ENCODE data around the gene TPCN1. TPM values are rescaled to one million over a fixed set of nuclear protein-coding genes. Genes with fewer than 3 reads are reported as not detected.

Gene TPCN1
- polyA plus RNA-seq, 1 experiment: 10.9 TPM

- TF ChIP-seq CTCF (IDR thresholded peaks at IDR 0.05; ENCODE audit: low read depth, low read length): no peak
- CTCF ChIA-PET: interaction anchor here (0.6 to 1.1 kb wide), 3 partner anchors 14 to 665 kb away, joined by 3 to 8 read pairs (median 4); partner anchors contain the start of gene TPCN1
- peaks cover 2% of the 10 kb centered on the region for H3K9me3 ChIP-seq (ENCODE audit: control insufficient read depth, insufficient read depth, low read length)
- no peak overlapping the region for H3K4me3 ChIP-seq (ENCODE audit: low read depth, low read length)
- DNase-seq (ENCODE audit: low read depth, low spot score): no peak
- H3K27ac ChIP-seq (ENCODE audit: low read depth, low read length): no peak overlapping the region
- no peaks in the 10 kb centered on the region for H3K27me3 ChIP-seq (ENCODE audit: control insufficient read depth, insufficient read depth, low read length)
- POLR2A ChIA-PET: interaction anchor here (0.7 kb wide), 1 partner anchor 10 kb away, joined by 3 read pairs; no protein-coding TSS in a partner anchor
Measured at GRCh38 chr12:113235976-113236375, 14.7 kb downstream of the TPCN1 start.

GRCh38 chr12:113236539-113237399 is 15.5 kb downstream of the TPCN1 start:
- Histone ChIP-seq H3K4me3 (ENCODE audit: low read depth, low read length) (no peak overlapping the region), H3K27ac (ENCODE audit: low read depth, low read length) (no peak overlapping the region), H3K9me3 (ENCODE audit: control insufficient read depth, insufficient read depth, low read length) (no peaks in the 10 kb centered on the region), H3K27me3 (ENCODE audit: control insufficient read depth, insufficient read depth, low read length) (no peaks in the 10 kb centered on the region)
- DNase-seq (ENCODE audit: low read depth, low spot score): no peak
- POLR2A ChIA-PET: interaction anchor here (0.7 kb wide), 1 partner anchor 11 kb away, joined by 3 read pairs; no protein-coding TSS in a partner anchor
- no peak for TF ChIP-seq CTCF (IDR thresholded peaks at IDR 0.05; ENCODE audit: low read depth, low read length)
- CTCF ChIA-PET: interaction anchor here (0.6 kb wide), 1 partner anchor 67 kb away, joined by 3 read pairs; no protein-coding TSS in a partner anchor

GRCh38 chr12:113237748-113238147 is 16.5 kb downstream of the TPCN1 start:
- DNase-seq (ENCODE audit: low read depth, low spot score): no peak
- no peak overlapping the region for H3K27ac ChIP-seq (ENCODE audit: low read depth, low read length)
- H3K9me3 ChIP-seq (ENCODE audit: control insufficient read depth, insufficient read depth, low read length): no peaks in the 10 kb centered on the region
- POLR2A ChIA-PET: interaction anchor here (0.8 kb wide), 1 partner anchor 17 kb away, joined by 3 read pairs; the partner anchor contains the start of gene TPCN1
- H3K27me3 ChIP-seq (ENCODE audit: control insufficient read depth, insufficient read depth, low read length): no peaks in the 10 kb centered on the region
- no peak overlapping the region for H3K4me3 ChIP-seq (ENCODE audit: low read depth, low read length)
- CTCF ChIA-PET: no interaction called here
- TF ChIP-seq CTCF (IDR thresholded peaks at IDR 0.05; ENCODE audit: low read depth, low read length): no peak

- no peak for DNase-seq (ENCODE audit: low read depth, low spot score)
- TF ChIP-seq CTCF (IDR thresholded peaks at IDR 0.05; ENCODE audit: low read depth, low read length): no peak
- ChIA-PET POLR2A (interaction anchor here (0.8 kb wide), 1 partner anchor 17 kb away, joined by 3 read pairs; the partner anchor contains the start of gene TPCN1), CTCF (no interaction called here)
- H3K27ac ChIP-seq (ENCODE audit: low read depth, low read length): no peak overlapping the region
- H3K27me3 ChIP-seq (ENCODE audit: control insufficient read depth, insufficient read depth, low read length): no peaks in the 10 kb centered on the region
- no peaks in the 10 kb centered on the region for H3K9me3 ChIP-seq (ENCODE audit: control insufficient read depth, insufficient read depth, low read length)
- H3K4me3 ChIP-seq (ENCODE audit: low read depth, low read length): no peak overlapping the region
Measured at GRCh38 chr12:113238309-113238708, 17.0 kb downstream of the TPCN1 start.

GRCh38 chr12:113239288-113239771 is 18.1 kb downstream of the TPCN1 start:
- no peak for DNase-seq (ENCODE audit: low read depth, low spot score)
- POLR2A ChIA-PET: interaction anchor here (0.8 kb wide), 1 partner anchor 16 kb away, joined by 5 read pairs; no protein-coding TSS in a partner anchor
- CTCF ChIA-PET: interaction anchor here (0.6 to 1.0 kb wide), 3 partner anchors 16 to 209 kb away, joined by 5 to 6 read pairs (median 5); no protein-coding TSS in a partner anchor
- H3K27ac ChIP-seq (ENCODE audit: low read depth, low read length): no peak overlapping the region
- H3K4me3 ChIP-seq (ENCODE audit: low read depth, low read length): no peak overlapping the region
- TF ChIP-seq CTCF (IDR thresholded peaks at IDR 0.05; ENCODE audit: low read depth, low read length): no peak
- H3K27me3 ChIP-seq (ENCODE audit: control insufficient read depth, insufficient read depth, low read length): no peaks in the 10 kb centered on the region
- H3K9me3 ChIP-seq (ENCODE audit: control insufficient read depth, insufficient read depth, low read length): no peaks in the 10 kb centered on the region

All from AG04450 (cell line).